Measurements from ENCODE around the gene ZC3H10.

GRCh38 chr12:56114084-56114483, 4.0 kb upstream of the ZC3H10 start:
- no peak for TF ChIP-seq CTCF (IDR thresholded peaks at IDR 0.05)
- TF ChIP-seq POLR2AphosphoS5 (IDR thresholded peaks at IDR 0.05; ENCODE audit: insufficient read depth in 1 of 2, low read depth in 1 of 2), result no peak
- TF ChIP-seq POLR2A (IDR thresholded peaks at IDR 0.05), result no peak

All from vagina (tissue), 2 donors.